HG03460 (cell line): ENCODE measurements around the gene NECAB2.

ENCODE experiments used
- ATAC-seq: cut with Tn5 transposase; IDR thresholded peaks from one replicate; pipeline ENCODE4 v1.9.1; 2021; ENCODE audit not compliant: unreplicated experiment

NECAB2 gene

GRCh38 chr16:83967838-83968305 is at the start of gene NECAB2:
Gene NECAB2 (plus strand): TSS chr16:83968244. CDS start chr16:83968649, 405 bp downstream.
- ATAC-seq: no peak

- no peak for ATAC-seq
These were observed 47.1 kb upstream of the NECAB2 start for GRCh38 chr16:83920894-83921491.

GRCh38 chr16:83923581-83924365 is 44.3 kb upstream of the NECAB2 start:
- no peak for ATAC-seq

- ATAC-seq: no peak
These were observed 43.4 kb upstream of the NECAB2 start for GRCh38 chr16:83924686-83925085.

DNA sequence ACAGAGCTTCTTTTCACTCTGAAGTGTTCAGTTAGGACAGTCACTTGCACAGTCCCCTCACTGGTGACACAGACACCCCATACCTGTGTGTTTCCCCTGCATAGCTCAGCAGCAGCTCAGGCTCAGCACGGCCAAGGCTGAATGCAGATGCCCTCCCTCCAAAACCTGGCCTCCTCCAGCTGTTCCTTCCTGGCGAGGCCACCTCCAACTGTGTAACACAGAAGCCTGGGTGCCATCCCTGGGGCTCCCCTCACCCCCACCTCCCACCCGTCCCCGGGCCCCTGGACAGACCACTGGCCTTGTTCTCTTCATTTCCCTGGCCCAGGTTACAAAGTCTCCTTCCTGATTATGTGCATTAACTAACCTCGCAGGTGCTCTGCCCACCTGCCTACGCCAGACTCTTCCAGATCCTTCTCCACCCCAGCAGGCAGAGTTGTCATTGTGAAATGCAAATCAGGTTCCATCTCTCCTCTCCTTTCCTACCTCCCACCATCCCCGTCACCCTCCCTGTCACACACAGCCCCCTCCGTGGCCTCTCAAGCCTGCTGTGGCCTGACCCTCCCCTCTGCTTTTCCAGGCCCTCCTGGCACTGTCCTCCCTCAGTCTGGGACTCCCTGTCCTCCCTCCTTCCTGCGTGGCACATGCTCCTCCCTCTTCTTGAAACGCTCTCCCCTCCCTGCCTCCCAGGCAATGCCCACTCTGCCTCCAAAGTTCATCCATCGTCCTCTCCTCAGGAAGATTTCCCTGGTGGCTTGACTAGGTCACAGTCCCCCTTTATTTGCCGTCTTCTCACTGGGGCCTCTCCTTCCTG is 42.7 kb upstream of the NECAB2 start:
- no peak for ATAC-seq

DNA sequence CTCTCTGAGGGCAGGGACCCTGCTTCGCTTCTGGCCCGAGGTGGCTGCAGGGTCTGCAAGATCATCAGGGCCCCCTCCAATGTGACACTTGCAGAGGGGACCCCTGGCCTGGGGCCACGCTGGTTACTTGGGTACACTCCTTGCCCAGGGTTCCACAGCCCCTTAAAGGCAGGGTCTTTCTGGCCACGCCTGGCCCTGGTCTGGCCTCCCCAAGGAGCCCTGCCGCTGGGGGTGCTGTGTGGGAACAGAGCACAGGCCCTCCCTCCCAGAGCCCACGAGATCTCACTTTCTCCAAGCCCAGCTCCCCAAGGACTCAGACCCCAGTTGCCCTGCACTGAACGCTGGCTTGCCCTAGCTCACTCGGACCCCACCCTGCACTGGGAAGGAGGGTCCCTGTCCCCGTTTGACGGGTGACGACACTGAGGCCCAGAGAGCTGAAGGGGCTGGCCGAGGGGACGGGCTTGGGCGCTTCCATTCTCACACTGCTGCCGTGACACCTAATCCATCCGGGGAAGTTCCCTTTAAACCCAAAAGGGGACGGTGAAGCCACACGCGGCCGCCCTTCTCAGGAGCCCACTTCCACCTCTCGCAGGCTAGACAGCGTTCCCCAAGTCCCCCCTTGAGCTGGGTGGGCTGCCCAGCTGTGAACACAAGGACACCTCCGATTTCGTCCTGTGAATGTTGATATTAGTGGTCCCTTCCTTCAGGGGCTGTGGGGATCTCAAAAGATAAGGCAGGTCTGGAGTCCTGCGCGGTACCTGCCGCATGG is 41.9 kb upstream of the NECAB2 start:
- ATAC-seq: no peak

- peak; percentile 57 for ATAC-seq
These were observed 41.2 kb upstream of the NECAB2 start for GRCh38 chr16:83926726-83927397.

DNA sequence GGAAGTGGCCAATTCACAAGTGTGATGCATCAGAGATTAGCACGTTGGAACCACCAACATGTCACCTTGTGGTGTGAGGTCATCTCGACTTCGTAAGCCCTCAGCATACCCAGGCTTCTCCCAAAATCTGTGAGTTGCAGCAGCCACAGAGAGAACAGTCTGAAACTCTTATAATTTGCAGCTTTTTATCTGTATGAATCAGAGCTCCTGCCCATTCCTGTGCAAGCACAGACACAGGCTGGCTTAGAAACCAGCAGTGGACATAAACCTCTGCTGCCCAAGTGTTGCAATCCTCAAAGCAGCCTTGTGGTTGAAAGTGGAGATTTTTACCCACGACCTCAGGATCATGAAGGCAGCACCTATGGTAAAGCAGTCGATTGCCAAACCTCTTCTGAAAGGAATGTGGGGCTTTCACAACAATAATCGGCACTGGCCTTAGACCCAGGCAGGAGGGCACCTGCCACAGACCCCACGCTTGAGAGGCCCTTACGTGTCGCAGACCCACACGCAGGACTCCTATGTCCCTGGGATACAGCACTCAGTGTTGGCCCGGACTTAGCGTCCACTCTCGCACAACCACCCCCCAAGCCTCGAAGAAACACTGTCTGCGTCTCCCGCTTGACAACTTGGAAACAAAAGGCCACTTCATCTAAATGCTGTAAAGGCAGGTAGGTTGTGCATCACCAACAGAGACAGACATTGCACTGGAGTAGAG is 39.5 kb upstream of the NECAB2 start:
- ATAC-seq: no peak

DNA sequence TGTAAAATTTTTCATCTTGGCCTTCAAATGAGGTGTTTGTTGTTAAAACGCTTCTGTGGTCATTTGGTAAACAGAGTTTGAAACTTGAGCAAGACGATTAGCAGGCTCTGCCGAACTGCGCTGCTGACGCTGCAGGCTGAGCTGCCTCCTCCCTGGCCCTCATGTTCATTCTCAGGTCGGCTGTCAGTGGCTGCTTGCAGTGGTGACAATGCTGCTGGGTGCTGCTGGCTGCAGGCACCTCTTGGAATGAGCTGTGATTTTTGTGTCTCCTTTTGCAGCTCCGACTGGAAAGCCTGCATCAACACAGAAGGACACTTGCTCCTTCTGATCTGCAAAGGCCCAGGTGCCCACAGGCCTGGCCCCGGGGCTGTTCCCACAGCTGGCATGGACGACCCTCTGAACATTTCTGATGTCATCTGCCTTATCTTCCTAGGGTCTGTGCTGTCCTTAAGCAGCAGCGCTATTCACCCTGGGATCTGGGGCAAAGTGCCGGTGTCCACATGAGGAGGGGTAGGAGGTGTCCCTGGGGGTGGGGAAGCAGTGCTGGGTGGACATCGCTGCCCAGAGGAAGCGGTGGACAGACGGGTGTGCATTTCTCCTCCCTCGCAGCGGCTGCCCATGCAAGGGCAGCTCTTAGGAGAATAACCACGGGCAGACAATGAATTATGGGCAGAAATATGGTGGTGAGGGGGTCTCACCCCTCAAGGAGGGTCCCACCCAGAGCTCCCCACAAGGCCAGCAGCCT is 38.1 kb upstream of the NECAB2 start:
- ATAC-seq: no peak

- no peak for ATAC-seq
These were observed 37.1 kb upstream of the NECAB2 start for GRCh38 chr16:83930730-83931500.

GRCh38 chr16:83931556-83931955 is 36.5 kb upstream of the NECAB2 start:
- ATAC-seq: no peak

- ATAC-seq: no peak
These were observed 35.7 kb upstream of the NECAB2 start for GRCh38 chr16:83932304-83932703.

DNA sequence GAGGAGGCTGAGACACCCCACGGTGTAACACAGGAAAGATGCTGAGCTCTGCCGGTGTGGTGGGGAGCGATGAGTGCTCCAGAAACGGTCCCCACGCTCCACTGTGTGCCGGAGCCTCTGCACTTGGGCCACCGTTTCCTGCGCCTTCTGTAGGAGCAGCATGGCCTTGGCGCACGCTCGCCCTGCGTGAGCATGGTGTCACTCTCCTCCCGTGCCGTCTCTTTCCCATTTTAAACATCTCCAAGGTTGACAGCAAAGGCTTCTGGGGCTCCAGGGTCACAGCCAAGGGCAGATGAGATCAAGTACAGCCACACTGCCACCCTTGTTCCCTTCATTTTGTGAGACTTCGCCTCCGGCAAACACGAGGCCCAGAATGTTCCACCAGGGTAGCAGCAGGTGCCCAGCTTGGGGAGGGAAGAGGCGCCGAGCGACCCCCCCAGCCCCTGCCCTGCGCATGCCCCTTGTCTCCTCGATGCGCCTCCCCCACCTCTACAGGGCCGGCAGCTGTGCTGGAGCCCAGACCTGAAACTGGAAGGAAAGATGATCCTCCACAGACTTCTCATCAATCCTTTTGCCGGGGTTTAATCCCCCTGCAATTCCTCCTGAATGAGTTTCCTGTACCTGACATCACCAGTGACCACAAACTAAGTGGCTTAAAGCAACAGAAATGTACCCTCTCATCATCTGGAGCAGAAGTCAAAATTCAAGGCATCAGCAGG is 34.9 kb upstream of the NECAB2 start:
- ATAC-seq: no peak

- no peak for ATAC-seq
These were observed 34.0 kb upstream of the NECAB2 start for GRCh38 chr16:83933885-83934683.

DNA sequence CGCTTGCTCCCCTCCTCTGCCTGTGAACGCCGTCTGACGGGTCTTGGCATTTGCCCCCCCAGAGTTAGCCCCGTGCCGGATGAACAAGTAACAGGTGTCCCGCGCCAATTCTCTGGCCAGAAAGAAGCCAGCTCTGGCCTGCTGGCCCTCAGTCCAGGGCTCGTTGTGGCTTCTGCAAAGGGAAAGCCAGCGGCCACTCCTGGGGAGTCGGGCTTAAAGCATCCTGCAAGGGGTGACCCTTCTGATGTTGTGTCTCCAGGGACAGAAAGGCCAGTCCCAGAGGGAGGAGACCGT is 33.4 kb upstream of the NECAB2 start:
- no peak for ATAC-seq

GRCh38 chr16:83935005-83935857 is 32.8 kb upstream of the NECAB2 start:
- no peak for ATAC-seq
